Stimulated activated CD4-positive, alpha-beta T cell treated with anti-CD3 and anti-CD28 coated beads, Interleukin-1b, Interleukin-23, amount 100 ng/mL, for 24 hours (primary cell): ENCODE data around the gene SEH1L.
"Not testable (repeated sequence)": the region's sequence is repeated elsewhere in the genome, so short reads cannot be mapped to it uniquely, and the experiment has no call there.

ENCODE experiments used
- DNase-seq, 4 experiments: peaks; one replicate each; pipeline ENCODE4 v3.0.0-alpha.2; 2020; ENCODE audit warnings: low read depth in 4 of 4, low spot score in 1 of 4

The SEH1L gene

DNA sequence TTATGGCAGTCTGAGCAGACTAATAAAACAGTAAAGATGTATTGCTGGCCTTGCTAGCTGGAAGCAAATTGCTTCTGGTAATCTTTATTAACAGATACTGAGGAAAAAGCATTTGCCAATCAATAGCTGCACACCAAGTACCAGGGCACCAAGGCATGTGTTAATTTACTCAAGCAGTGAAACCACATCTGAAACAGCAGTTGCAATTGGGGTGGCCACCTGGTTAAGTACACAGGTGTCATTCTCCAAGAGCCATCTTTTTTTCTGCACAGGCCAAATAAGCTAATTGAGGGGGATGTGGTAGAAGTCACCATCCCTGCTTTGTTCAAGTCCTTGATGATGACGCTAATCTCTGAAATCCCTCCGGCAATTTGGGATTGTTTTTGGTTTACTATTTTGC lies 8.6 kb upstream of the SEH1L start:
- no peak for DNase-seq

DNA sequence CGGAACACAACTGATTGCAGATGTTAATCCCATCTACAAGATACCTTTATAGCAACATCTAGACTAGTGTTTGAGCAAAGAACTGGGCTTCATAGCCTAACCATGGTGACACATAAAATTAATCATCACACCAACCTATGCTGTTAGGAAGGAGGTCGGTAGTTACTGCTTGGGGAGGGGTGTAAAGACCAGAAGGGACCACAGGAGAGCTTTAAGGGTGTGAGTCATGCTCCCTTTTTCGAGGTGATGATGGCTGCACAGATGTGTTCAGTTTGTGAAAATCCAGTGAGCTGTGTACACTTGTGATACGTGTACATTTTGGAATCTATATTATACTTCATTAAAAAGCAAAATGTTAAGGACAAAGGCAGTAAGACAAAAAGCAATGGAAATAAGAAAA lies 4.6 kb upstream of the SEH1L start:
- DNase-seq, result no peak

DNA sequence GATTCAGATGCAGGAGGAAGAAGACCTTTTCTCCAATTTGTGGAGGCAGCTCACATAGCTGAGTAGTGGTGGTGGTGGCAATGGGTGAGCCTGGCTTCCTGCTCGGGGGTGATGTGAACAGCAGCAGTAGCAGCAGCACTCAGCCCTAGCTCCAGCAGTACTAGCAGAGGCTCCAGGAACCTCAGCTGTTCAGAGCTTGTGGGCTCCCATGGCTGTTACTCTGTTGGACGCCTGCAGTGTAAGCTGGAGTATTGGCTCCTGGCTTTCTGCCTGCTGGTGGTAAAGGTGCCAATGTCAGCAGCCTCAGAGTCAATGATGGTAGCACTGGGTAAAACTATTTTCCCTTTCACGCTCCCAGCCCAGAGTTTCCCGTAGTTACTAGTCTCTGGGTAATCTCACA lies 3.1 kb upstream of the SEH1L start:
- no peak for DNase-seq

DNA sequence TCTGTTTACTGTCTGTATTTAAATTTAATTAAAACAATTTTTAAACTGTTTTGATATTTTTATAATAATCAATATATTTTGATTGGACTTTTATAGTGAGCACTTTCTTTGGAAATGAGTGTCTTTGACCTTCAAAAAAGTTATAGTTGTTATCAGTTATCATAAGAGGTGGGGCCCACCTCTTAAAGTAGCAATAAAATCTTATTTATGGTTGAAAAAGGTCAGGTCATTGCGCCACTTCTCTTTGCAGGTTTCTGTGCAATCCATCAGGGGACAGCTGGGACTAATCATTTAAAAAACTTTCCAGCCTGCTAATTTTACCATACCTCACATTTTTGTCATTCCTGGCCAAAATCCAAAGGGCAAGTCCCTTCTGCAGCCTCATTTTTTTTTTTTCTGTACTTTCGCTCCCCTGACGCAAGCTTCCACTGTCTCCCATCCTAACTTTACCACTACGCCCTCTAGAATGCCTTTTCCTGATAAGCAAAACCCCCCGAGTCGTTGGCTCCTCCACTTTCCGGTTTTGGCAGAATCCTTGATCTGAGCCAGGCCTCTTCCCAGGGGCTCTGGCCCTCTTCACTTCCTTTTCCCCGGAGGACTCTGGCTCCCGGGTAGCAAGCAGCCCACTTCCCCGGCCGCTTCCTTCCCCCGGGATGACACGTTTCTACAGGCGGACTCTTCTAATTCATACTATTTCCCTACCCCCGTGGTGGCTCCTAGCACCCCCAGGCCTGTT lies 1.1 kb upstream of the SEH1L start:
- peak in 1 of 4 experiments; percentile 3 for DNase-seq

DNA sequence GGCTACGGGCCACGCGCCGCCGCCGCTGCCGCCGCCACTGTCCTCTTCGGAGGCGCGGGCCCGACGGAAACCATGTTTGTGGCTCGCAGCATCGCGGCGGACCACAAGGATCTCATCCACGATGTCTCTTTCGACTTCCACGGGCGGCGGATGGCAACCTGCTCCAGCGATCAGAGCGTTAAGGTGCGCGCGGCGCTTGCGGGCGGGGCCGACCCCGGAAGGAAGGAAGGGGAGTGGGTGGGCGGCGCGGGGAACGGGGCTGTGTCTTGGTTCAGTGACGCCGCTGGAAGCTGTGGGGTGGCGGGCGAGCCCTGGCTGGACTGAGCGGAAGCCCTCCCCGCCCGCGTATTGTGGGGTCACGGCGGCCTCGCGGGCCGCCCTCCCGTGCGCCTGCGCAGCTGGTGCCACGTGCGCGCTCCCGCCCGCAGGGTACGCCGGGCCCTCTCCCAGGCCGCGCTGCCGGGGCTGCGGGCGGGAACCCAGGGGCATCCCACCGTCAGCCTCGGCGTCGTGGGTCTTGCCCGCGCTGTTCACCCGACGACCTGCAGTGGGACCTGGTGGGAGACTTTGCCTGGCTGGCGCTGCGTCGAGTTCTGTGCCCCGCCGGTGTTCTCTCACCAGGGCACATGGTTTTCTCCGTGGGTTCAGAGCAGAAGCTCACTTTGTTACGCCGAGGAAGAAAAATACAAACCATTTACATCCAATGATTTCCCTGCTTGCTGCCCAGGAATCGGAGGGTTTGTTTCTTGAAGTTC lies 416 bp downstream of the SEH1L start:
- peak; percentile 95 to 98 (median 96) for DNase-seq

DNA sequence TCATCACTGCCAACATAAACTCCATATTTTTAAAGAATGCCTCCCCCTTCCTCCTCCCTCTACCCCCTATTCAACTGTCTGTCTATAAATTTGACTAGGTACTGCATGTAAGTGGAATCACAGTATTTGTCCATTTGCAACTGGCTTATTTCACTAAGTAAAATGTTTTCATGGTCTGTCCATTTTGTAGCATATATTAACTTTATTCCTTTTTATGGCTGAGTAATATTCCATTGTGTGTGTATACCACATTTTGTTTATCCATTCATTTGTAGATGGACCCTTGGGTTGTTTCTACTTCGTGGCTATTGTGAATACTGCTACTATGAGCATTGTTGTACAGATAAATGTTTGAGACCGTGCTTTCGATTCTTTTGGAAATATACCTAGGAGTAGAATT lies 10.7 kb downstream of the SEH1L start:
- no peak for DNase-seq

DNA sequence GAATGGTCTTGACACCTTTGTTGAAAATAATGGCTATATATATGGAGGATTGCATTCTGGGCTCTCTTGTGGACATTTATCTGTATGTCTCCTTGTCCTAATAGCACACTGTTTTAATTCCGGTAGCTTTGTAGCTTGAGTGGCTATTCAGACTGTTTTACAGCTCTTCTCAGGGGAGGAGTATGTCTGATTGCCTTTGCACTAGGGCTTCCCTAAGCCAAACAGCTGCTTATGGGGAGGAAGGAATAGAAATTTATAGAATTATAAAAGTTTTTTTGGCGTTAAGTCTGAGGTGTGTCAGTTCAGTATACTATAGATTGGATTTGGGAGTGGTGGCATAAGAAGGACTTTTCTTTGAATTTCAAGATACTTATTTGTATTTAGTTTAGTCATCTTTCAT lies 12.6 kb downstream of the SEH1L start:
- no peak for DNase-seq

DNA sequence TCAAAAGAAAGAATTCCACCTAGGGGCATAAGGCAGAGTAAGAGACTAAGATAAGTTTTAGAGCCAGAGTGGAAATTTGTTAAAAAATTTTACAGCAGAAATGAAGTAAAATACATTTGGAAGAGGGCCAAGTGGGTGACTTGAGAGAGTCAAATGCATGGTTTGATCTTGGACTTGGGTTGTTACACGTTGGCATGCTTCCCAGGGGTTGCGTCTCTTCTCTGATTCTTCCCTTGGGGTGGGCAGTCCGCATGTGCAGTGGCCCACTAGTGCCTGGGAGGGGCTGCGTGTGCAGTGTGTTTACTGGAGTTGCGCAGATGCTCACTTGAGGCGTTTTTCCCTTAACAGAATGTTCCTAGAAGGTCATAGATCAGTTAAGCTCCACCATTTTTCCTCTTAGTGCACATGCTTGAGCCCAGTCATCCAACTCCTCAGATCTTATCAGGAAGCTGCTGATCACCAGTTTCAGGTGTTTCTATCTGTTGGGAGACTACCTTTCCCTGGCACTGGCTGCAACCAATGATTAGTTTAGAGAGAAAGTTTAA lies 13.1 kb downstream of the SEH1L start:
- no peak for DNase-seq

DNA sequence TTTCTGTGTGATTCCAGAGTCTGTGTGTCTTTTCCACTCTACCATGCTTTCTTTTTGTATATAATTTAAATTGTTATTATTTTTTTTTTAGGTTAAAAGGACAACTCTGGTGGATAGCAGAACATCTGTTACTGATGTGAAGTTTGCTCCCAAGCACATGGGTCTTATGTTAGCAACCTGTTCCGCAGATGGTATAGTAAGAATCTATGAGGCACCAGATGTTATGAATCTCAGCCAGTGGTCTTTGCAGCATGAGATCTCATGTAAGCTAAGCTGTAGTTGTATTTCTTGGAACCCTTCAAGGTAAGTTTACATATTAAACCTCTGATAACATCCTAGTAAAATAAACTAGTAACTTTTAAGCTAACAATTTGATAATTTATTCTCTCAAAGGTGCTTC lies 15.3 kb downstream of the SEH1L start:
- no peak for DNase-seq

DNA sequence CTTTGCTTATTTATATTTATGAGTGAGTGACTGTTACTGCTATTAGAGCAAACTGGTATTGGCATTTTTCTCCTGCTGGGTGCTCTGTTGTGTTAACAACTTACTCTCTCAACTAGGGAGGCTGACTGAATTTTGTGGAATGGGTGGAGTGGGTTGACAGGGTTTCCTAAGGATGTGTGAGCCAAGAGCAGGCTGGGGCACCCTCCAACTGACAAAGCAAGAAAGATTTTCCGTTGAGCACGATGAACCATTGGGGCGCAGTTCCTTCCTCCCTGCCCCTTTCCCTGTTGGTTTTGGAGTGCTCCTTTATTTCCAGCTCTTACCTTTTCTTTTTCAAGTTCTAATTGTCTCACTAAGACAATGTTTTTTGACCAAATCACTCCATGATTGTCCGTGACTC lies 20.3 kb downstream of the SEH1L start:
- DNase-seq, result no peak

DNA sequence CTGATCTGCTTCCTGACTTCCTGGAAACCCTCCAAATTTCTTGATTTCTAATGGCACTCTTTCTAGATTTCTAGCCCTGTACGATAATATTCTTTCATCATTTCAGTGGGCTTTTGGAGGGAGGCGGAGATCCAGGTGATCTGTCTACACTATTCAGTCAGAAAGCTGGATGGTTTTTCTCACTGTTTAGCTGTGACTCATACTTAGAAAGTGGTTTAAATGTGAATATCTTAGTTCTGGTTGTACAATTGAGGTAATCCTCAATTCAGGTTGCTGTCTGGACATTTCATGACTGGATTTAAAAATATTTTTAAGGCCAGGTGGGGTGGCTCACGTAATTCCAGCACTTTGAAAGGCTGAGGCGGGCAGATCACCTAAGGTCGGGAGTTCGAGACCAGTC lies 20.8 kb downstream of the SEH1L start:
- no peak for DNase-seq

DNA sequence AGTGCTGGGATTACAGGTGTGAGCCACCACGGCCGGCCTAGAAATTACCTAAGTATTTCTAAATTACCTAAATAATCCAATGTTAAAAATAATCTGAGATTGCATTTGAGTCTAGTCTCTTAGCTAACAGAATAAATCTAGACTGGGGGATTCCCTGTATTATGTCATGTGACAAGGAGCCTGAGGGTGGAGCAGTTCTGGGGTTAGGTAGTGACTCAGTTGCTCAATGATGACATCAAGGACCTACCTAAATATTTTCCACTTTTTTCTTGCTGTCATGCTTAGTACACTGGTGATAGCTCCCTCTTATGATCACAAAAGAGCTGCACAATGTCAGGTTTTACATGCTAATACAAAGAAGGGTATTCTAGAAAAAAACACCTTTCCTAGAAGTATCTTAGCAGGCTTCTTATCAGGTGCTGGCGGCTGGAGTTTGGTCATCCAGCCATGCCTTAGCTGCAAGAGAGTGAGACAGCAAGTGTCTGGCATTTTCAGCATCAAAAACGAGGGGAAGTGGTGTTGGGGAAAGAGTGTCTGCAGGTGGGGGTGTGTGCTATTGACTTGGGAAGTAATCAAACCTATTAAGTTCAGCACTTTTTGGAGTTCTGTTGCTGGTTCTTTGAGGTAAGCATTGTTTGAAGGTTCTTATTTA lies 25.9 kb downstream of the SEH1L start:
- DNase-seq, result no peak

DNA sequence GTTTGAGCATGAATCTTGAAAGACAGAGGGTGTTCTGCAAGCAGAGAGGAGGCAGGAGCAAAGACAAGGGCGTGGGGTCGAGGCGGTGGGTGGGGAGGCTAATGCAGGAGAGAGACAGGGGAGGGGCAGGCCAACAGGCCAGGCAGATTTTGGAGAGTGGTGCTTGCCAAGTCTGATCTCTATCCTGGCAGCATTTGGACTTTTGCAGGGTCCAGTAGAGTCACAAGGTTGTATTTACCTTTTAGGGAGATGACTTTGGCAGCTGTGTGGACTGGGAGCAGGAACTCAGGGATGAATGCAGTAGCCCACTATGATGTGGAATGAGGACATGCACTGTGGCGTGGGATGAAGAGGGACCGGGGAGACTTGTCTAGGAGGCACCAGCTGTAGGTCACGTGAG lies 27.7 kb downstream of the SEH1L start:
- DNase-seq, result no peak

DNA sequence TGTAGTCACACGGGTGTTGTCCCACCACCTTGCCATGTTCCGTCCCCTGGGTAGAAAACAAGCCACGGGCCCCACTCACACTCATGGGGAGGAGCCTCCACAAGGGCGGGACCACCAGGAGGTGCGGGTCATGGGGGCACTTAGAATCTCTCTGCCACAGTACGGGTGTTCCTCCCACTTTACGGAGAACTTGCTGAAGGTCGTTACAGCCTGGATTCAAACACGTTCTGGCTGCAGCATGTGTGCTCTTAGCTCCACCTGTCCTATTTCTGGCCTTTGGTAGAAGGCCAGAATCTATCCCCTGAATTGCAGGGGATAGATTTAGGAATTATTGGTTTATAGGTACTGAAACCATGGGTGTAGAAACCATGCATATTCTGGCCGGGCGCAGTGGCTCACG lies 28.5 kb downstream of the SEH1L start:
- DNase-seq, result no peak

DNA sequence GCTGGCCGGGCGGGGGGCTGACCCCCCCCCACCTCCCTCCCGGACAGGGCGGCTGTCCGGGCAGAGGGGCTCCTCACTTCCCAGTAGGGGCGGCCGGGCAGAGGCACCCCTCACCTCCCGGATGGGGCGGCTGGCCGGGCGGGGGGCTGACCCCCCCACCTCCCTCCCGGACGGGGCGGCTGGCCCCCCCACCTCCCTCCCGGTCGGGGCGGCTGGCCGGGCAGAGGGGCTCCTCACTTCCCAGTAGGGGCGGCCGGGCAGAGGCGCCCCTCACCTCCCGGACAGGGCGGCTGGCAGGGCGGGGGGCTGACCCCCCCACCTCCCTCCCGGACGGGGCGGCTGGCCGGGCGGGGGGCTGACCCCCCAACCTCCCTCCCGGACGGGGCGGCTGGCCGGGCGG lies 32.3 kb downstream of the SEH1L start:
- not testable (repeated sequence) for DNase-seq

DNA sequence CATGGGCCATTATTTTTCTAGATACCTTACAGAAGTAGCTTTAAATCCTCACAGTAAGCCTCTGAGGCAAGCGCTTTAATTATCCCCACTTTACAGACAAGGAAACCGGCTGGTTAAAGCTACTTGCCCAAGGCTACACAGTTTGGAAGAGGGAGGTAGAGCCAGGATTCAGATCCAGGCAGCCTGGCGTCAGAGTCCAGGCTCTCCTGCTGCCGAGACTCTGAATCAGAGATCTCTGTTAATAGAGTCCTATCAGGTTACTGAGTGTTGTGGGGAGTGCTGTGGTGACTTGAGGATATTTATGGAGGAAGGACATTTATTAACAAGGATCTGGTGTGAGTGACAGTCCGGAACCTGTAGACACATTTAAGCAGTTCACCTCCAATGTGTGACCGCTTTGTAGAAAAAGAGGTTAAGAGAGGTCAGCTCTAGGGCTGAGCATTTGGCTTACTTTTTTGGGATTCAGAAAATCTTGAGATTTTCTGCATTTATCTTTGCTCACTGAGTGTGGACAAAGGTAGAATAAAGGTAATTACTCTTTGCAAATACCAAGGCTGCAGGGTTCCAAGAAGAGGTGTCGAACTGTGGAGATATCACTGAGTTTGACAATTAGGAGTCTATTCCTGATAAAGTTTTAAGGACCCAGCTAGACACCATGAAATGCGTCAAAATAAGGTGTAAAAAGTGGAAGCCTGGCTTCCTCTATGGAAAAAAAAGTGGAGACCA lies 41.7 kb downstream of the SEH1L start:
- DNase-seq, result no peak

DNA sequence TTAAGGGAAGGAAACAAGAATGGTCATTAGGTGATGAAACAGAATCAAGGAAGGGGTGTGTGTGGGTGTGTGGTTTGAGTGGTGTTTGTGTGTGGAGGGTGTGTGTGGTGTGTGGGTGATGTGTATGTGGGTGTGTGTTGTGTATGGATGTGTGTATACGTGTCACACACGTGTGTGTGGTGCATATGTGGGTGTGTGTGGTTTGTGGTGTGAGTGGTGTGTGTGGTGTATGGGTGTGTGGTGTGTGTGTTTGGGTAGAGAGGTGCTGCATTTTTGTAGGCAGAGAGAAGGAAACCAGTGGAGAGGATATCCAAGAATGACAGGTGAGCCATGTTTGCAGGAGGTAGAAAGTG lies 42.3 kb downstream of the SEH1L start:
- peak in 1 of 4 experiments; percentile 34 for DNase-seq

DNA sequence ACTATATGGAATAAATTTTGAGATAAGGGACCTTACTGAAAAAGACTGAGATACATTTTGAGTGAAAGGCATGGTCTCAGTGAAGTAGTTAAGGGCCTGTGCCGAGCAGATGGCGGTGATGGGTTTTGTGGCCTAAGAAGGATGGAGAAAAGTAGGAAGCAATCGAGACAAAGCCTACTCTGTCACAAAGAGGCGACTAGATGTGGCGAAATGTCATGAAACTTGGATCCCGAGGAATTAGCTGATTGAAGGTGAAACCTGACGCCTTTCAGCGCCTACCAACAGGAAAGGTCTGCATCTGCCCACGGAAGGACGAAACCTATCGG lies 42.8 kb downstream of the SEH1L start:
- DNase-seq, result no peak

DNA sequence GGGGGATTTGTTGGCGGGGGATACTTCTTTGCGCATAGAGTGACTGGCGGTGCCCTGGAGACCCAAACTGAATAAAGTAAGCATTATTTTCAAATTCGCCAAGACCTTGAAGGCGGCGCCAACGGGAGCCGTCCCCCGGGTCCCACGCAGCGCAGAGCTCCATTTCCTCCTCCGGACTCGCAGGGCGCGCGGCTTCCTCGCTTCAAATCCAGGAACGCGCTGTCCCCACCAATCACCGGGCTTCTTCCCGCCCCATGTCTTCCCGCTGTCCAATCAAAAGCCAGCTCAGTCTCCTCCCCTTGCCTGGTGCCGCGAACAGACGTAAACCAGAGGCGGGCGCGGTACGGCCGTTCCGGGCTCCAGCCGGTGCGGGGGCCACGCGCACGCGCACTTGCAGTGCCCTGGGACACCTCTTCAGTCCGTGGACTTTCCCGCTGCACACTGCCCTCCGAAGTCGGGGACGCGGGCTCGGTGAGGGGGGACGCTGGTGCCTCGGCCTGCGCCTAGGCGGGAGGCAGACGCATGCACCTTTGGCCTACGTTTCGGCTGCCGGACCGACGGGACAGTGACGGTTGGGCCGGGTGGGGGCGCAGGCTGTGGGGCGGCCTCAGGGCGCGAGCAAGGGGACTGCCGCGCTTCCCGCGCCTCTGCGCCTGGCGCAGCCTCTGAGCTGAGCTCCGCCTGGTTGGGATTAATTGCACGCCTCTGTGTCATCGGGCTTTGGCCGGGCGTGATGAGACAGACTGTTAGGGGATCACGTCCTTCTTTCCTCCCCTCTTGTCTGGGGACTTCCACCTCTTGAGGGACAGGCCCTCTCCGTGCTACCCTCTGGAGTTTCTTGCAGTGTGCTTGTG lies 43.4 kb downstream of the SEH1L start, which contains the start of gene CEP192:
TSS of gene CEP192 (plus strand) at position 396 of the 854 bp plus-strand sequence. CDS start 8,063 bp downstream, outside the sequence.
- peak; percentile 85 to 96 (median 90) for DNase-seq

DNA sequence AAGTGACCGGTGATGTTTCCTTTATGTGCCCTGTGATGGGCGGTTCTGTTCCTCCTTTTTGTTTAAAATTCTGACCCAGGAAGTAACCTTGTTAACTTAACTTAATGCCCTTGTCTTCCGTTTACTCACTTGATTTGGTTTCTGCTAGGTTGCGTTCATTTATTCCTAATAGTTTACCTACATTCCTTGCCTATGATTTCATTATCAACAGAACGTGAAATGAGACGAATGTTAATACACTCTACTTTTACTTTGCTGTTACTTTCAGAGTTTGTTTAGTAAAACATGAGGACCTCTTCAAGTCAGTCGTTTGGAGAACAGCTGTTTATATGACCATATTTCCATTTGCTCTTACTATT lies 44.0 kb downstream of the SEH1L start:
- DNase-seq, result no peak

DNA sequence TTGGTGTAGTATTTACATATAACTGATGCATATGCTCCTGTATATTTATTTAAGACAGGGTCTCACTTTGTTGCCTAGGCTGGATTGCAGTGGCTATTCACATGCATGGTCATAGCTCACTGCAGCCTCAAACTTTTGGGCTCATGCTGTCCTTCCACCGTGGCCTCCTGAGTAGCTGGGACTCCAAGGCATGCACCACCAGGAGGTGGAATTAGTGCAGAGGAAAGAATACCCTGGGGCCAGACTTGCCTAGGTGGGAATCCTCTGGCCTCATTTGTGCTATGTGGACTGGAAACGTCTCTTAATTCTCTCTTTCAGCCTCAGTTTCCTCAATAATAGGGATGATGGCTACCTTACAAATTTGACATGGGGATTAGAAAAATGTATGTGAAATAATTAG lies 45.6 kb downstream of the SEH1L start:
- no peak for DNase-seq
